Naive thymus-derived CD4-positive, alpha-beta T cell (primary cell): ENCODE data around the gene CATSPER3. TPM values are rescaled to one million over a fixed set of nuclear protein-coding genes. Genes with fewer than 3 reads are reported as not detected.

Experiments used
- ATAC-seq: fragments of 150-1000 bp; cut with Tn5 transposase; 2 replicates; pipeline ENCODE4 v1.10.0; 2021; ENCODE audit warnings: mild to moderate bottlenecking, moderate library complexity
- CTCF ChIA-PET: fragments of 350-600 bp; sonication (Branson Sonifier 250); formaldehyde crosslinking; loops from one replicate; lab custom pipeline; 2021; ENCODE audit warnings: antibody characterized with exemption; lab: Charles Lee
- POLR2A ChIA-PET: fragments of 350-600 bp; sonication (Branson Sonifier 250); formaldehyde crosslinking; loops from one replicate; lab custom pipeline; 2021; ENCODE audit warnings: antibody characterized with exemption, inconsistent platforms; lab: Charles Lee
- DNase-seq, 9 donors: peaks; one replicate each; pipeline versions ENCODE4 v3.0.0 to v3.0.0-alpha.2; 2020 to 2022; ENCODE audit warnings: mixed read lengths in 1 of 9
- H3K27ac ChIP-seq: one replicate; pipeline ENCODE4 v1.7.0; 2013; ENCODE audit warnings: mild to moderate bottlenecking, low read depth, low read length, moderate library complexity
- H3K27me3 ChIP-seq, 2 donors: one replicate each; pipeline ENCODE4 v1.7.0; 2013; ENCODE audit warnings: low read length in 2 of 2, mild to moderate bottlenecking in 2 of 2, moderate library complexity in 2 of 2; ENCODE audit not compliant: control insufficient read depth in 2 of 2, insufficient read depth in 2 of 2
- H3K36me3 ChIP-seq, 3 experiments: 1 replicate in 2 of 3; 2 replicates in 1 of 3; pipeline ENCODE4 v1.7.0; 2013; ENCODE audit warnings: low read length in 3 of 3, mild to moderate bottlenecking in 3 of 3, moderate library complexity in 1 of 3; ENCODE audit not compliant: insufficient read depth in 3 of 3, control insufficient read depth in 2 of 3
- H3K4me1 ChIP-seq, 2 donors: one replicate each; pipeline ENCODE4 v1.7.0; 2013; ENCODE audit warnings: low read length in 2 of 2, mild to moderate bottlenecking in 2 of 2, moderate library complexity in 1 of 2; ENCODE audit not compliant: control insufficient read depth in 2 of 2, insufficient read depth in 2 of 2
- H3K4me3 ChIP-seq: 2 replicates; pipeline ENCODE4 v1.7.0; 2013; ENCODE audit warnings: mild to moderate bottlenecking, low read length
- H3K9me3 ChIP-seq, 3 experiments: 1 replicate in 2 of 3; 2 replicates in 1 of 3; pipeline ENCODE4 v1.7.0; 2013; ENCODE audit warnings: low read length in 3 of 3; ENCODE audit not compliant: control insufficient read depth in 2 of 3
- H3K27ac Mint-ChIP-seq, 9 donors: one replicate each; pipeline ENCODE4 v1.8.0; 2020 to 2022; ENCODE audit warnings: mixed read lengths in 9 of 9, mild to moderate bottlenecking in 8 of 9, moderate library complexity in 5 of 9, inconsistent platforms in 2 of 9
- H3K27me3 Mint-ChIP-seq, 5 donors: one replicate each; pipeline ENCODE4 v1.8.0; 2021 to 2022; ENCODE audit warnings: mixed read lengths in 5 of 5, mild to moderate bottlenecking in 1 of 5
- H3K36me3 Mint-ChIP-seq, 5 donors: one replicate each; pipeline ENCODE4 v1.8.0; 2020 to 2022; ENCODE audit warnings: mixed read lengths in 5 of 5, mild to moderate bottlenecking in 3 of 5, inconsistent platforms in 1 of 5
- H3K4me1 Mint-ChIP-seq, 7 donors: one replicate each; pipeline ENCODE4 v1.8.0; 2020 to 2022; ENCODE audit warnings: mixed read lengths in 7 of 7, mild to moderate bottlenecking in 3 of 7, inconsistent platforms in 1 of 7
- H3K4me3 Mint-ChIP-seq, 10 donors: one replicate each; pipeline ENCODE4 v1.8.0; 2020 to 2022; ENCODE audit warnings: mild to moderate bottlenecking in 10 of 10, mixed read lengths in 10 of 10, moderate library complexity in 6 of 10, inconsistent platforms in 2 of 10
- H3K9me3 Mint-ChIP-seq, 11 donors: one replicate each; pipeline ENCODE4 v1.8.0; 2020 to 2022; ENCODE audit warnings: mixed read lengths in 11 of 11, mild to moderate bottlenecking in 4 of 11, inconsistent platforms in 1 of 11, moderate library complexity in 1 of 11
- intact Hi-C, 2 donors: fragments of 100-400 bp; cut with micrococcal nuclease; formaldehyde crosslinking; loops; one replicate each; pipeline ENCODE4 v1.15.1; 2023
- polyA plus RNA-seq, 2 donors: library from polyadenylated mRNA; unstranded; fragments of 300-500 nt; fragmentation: Illumina TruSeq; gene quantifications; one replicate each; pipeline ENCODE4 v1.2.3, GENCODE V29; 2021
- total RNA-seq, 6 experiments: library from RNA in 5 of 6; stranded (reverse) in 5 of 6; gene quantifications; 1 replicate in 5 of 6; 2 replicates in 1 of 6; pipeline ENCODE4 v1.2.3 and lab custom pipeline; 2021 to 2026

The CATSPER3 gene
- total and polyA plus RNA-seq, 7 experiments from 2014 or later: 0.45 to 1.5 (median 0.81) TPM

DNA sequence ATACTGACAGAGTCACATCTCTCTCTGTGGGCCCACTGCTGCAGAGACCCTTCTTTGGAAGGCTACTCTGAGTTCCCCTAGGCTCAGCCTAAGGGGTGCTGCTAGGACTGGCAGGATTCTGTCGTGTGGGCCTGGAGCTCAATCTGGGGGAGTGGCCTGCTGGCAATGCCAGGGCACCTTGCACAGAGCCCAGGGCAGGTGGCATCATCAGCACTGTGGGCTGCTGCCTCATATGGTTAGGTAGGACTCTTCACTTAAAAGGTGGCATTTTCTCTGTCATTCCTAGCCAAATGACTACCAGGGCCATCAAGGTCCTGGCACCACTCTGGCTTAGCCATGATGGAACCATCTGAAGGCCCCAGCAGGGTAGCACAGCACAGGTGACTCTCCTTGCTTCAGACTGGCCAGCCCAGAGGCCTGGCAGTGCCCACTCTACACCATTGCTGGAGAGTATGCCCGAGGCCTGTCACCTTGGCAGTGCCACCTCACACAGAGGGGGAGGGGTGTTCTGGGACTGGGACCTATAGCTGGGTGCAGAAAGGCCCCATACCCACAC is 44.4 kb downstream of the CATSPER3 start:
- H3K9me3 ChIP-seq: no peaks in the 10 kb centered on the region
- H3K36me3 ChIP-seq: no peaks in the 10 kb centered on the region
- intact Hi-C loops: no loop called here
- no peak overlapping the region for H3K4me3 ChIP-seq
- H3K36me3 Mint-ChIP-seq: peaks cover 0 to 10% (median 0%) of the 10 kb centered on the region in 5 donors
- ChIA-PET CTCF (no interaction called here), POLR2A (no interaction called here)
- ATAC-seq (no peak), DNase-seq (no peak)
- H3K27ac Mint-ChIP-seq: no peak overlapping the region
- H3K27me3 ChIP-seq: no peaks in the 10 kb centered on the region
- peaks cover 0 to 2% (median 0%) of the 10 kb centered on the region in 5 donors for H3K27me3 Mint-ChIP-seq
- H3K27ac ChIP-seq: no peak overlapping the region
- H3K4me1 ChIP-seq: no peaks in the 10 kb centered on the region
- H3K4me1 Mint-ChIP-seq: no peaks in the 10 kb centered on the region
- H3K9me3 Mint-ChIP-seq: no peaks in the 10 kb centered on the region
- no peak overlapping the region for H3K4me3 Mint-ChIP-seq

DNA sequence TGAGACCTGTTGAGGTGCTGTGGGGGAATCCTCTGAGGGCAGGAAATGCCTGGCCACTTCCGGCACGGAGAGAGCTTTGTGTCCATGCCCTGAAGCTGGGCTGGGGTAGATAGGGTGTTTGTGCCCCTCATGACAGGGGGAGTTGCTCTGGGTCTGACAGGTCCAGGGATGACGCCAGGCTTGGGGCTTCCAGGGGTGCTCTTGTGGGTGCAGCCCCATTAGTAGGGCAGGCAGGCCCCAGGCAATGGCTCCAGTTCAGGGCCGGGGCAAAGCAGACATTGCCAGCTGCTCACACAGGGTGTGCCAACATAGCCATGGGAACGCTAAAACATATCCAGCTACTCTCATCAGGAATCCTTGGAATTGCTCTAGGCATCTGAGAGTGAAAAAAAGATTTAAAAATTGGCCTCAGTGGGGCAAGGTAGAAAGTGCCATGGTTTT is 45.3 kb downstream of the CATSPER3 start:
- Mint-ChIP-seq H3K36me3 (peaks cover 0 to 6% (median 0%) of the 10 kb centered on the region in 5 donors), H3K27me3 (peaks cover 0 to 2% (median 0%) of the 10 kb centered on the region in 5 donors), H3K4me3 (no peak overlapping the region), H3K4me1 (no peaks in the 10 kb centered on the region), H3K9me3 (no peaks in the 10 kb centered on the region), H3K27ac (no peak overlapping the region)
- POLR2A ChIA-PET: interaction anchor here (0.6 kb wide), 1 partner anchor 509 kb away, joined by 3 read pairs; no protein-coding TSS in a partner anchor
- intact Hi-C loops: no loop called here
- Histone ChIP-seq H3K36me3 (no peaks in the 10 kb centered on the region), H3K4me3 (no peak overlapping the region), H3K27ac (no peak overlapping the region), H3K9me3 (no peaks in the 10 kb centered on the region), H3K27me3 (no peaks in the 10 kb centered on the region), H3K4me1 (no peaks in the 10 kb centered on the region)
- CTCF ChIA-PET: no interaction called here
- ATAC-seq: no peak
- DNase-seq: no peak

DNA sequence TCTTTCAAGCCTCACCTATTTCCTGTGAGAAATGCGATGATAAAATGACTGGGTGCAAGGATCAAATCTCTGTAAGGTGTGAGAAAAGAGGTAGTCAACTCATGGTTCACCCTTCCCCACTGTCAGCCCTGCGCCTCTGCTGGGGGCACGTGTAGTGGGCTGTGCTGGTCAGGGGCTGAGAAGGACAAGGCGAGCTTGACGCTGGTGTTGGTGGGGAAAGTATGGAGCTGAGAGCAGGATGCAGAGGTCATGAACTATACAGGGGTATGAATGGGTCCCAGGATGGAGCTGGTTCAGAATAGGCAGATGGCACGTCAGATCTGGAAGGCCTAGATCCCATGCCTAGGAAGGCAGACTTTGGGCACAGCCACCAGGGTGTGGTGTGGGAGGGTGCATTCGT is 45.7 kb downstream of the CATSPER3 start:
- Mint-ChIP-seq H3K36me3 (peaks cover 0 to 4% (median 0%) of the 10 kb centered on the region in 5 donors), H3K27me3 (peaks cover 0 to 4% (median 0%) of the 10 kb centered on the region in 5 donors)
- POLR2A ChIA-PET: interaction anchor here (0.7 kb wide), 1 partner anchor 9 kb away, joined by 4 read pairs; no protein-coding TSS in a partner anchor

DNA sequence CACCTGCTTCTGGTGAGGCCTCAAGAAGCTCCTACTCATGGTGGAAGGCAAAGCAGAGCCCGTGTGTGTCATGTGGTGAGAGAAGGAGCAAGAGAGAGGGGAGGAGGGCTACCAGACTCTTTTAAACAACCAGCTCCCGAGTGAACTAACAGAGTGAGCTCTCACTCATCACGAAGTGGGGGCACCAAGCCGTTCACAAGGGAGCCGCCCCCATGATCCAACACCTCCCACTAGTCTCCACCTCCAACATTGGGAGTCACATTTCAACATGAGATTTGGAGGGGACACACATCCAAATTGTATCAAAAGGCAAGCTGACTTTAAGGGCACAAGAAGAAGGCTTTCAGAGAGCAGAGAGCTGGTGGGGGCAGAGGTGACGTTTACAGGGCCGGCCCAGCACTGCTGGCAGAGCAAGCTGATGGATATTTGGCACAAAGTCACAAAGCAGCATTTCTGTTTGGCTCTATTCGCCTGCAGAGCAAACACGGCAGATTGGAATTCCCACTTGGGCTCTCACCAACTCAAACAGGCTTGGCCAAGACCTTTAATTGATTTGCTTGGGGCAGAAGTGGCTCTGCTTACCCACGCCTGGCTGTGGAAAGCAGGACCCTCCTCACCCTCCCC is 46.4 kb downstream of the CATSPER3 start:
- H3K4me1 ChIP-seq: no peaks in the 10 kb centered on the region
- ChIA-PET POLR2A (interaction anchor here (0.7 kb wide), 1 partner anchor 10 kb away, joined by 4 read pairs; no protein-coding TSS in a partner anchor), CTCF (no interaction called here)
- Mint-ChIP-seq H3K36me3 (peaks cover 0 to 3% (median 0%) of the 10 kb centered on the region in 5 donors), H3K27me3 (peaks cover 0 to 4% (median 0%) of the 10 kb centered on the region in 5 donors), H3K4me1 (no peaks in the 10 kb centered on the region), H3K4me3 (no peak overlapping the region), H3K9me3 (no peaks in the 10 kb centered on the region), H3K27ac (no peak overlapping the region)
- H3K36me3 ChIP-seq: no peaks in the 10 kb centered on the region
- H3K27me3 ChIP-seq: no peaks in the 10 kb centered on the region
- ATAC-seq (no peak), DNase-seq (no peak)
- intact Hi-C loops: no loop called here
- no peaks in the 10 kb centered on the region for H3K9me3 ChIP-seq
- no peak overlapping the region for H3K27ac ChIP-seq
- H3K4me3 ChIP-seq: no peak overlapping the region

More for the DNA sequence above, 45.7 kb downstream of the CATSPER3 start:
- no peak for DNase-seq
- intact Hi-C loops: no loop called here
- Mint-ChIP-seq H3K9me3 (no peaks in the 10 kb centered on the region), H3K4me3 (no peak overlapping the region), H3K4me1 (no peaks in the 10 kb centered on the region), H3K27ac (no peak overlapping the region)
- CTCF ChIA-PET: no interaction called here
- ATAC-seq: no peak
- Histone ChIP-seq H3K9me3 (no peaks in the 10 kb centered on the region), H3K4me3 (no peak overlapping the region), H3K27me3 (no peaks in the 10 kb centered on the region), H3K27ac (no peak overlapping the region), H3K36me3 (no peaks in the 10 kb centered on the region), H3K4me1 (no peaks in the 10 kb centered on the region)

DNA sequence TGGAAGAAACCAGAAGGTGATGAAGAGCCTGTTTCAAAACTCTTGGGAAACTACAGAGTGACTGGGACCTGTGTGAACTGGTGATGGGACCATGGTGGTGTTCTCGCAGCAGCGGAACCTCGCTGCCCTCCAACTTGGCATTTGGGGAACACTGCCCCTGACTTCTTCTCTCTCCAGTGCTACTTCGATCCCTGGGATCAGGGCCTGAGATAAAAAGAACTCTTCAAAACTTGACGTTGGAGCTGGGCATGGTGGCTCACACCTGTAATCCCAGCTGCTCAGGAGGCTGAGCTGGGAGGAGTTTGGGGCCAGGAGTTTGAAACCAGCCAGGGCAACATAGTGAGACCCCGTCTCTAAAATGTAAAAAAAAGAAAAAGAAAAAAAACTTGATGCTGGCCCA is 48.2 kb downstream of the CATSPER3 start:
- Histone ChIP-seq H3K27ac (no peak overlapping the region), H3K36me3 (no peaks in the 10 kb centered on the region), H3K27me3 (no peaks in the 10 kb centered on the region), H3K9me3 (no peaks in the 10 kb centered on the region), H3K4me1 (no peaks in the 10 kb centered on the region), H3K4me3 (no peak overlapping the region)
- Mint-ChIP-seq H3K36me3 (no peaks in the 10 kb centered on the region), H3K4me3 (no peak overlapping the region), H3K27ac (no peak overlapping the region), H3K9me3 (no peaks in the 10 kb centered on the region), H3K4me1 (no peaks in the 10 kb centered on the region), H3K27me3 (peaks cover 0 to 4% (median 0%) of the 10 kb centered on the region in 5 donors)
- no peak for ATAC-seq
- CTCF ChIA-PET: no interaction called here
- DNase-seq: no peak
- POLR2A ChIA-PET: no interaction called here
- intact Hi-C loops: no loop called here

DNA sequence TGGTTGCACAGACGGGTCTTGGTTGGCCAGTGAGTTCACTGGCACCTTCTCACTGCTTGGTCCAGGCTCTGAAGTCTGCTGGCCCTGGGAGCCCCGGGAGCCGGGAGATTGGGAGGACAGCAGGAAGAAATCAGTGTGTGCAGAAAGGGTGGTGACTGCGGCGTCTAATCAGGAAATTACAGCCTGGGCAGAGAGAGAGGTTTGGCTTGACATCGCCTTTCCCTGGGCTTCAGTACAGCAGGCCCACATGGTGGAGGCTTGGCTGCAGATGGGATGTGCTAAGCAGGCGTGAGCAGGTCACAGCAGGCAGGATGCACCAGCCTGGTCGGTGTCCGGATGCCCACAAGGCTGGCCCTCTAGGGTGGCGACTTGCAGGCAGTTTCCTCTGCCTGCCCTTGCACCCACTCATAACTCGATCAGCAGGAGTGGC is 49.2 kb downstream of the CATSPER3 start:
- no peaks in the 10 kb centered on the region for H3K9me3 Mint-ChIP-seq
- H3K4me3 Mint-ChIP-seq: no peak overlapping the region
- ChIA-PET POLR2A (no interaction called here), CTCF (no interaction called here)
- no peaks in the 10 kb centered on the region for H3K4me1 Mint-ChIP-seq
- Histone ChIP-seq H3K36me3 (no peaks in the 10 kb centered on the region), H3K27ac (no peak overlapping the region), H3K27me3 (no peaks in the 10 kb centered on the region), H3K4me1 (no peaks in the 10 kb centered on the region), H3K4me3 (no peak overlapping the region), H3K9me3 (no peaks in the 10 kb centered on the region)
- H3K36me3 Mint-ChIP-seq: no peaks in the 10 kb centered on the region
- H3K27ac Mint-ChIP-seq: no peak overlapping the region
- intact Hi-C loops: no loop called here
- DNase-seq: peak in 1 of 9 donors; percentile 12
- peaks cover 0 to 12% (median 0%) of the 10 kb centered on the region in 5 donors for H3K27me3 Mint-ChIP-seq
- ATAC-seq: no peak
